GM12864 (cell line): ENCODE results near the gene C1orf210.

Experiments used
- DNase-seq: peaks from one replicate; pipeline ENCODE4 v3.0.0-alpha.2; 2011; ENCODE audit warnings: low read depth
- H3K4me3 ChIP-seq: 2 replicates; pipeline ENCODE4 v1.5.1; 2011; ENCODE audit warnings: mild to moderate bottlenecking, low read depth, low read length, control low read depth
- CTCF ChIP-seq: IDR thresholded peaks from 2 replicates; pipeline ENCODE4 v1.5.1; 2011; ENCODE audit warnings: low read depth, mild to moderate bottlenecking, moderate library complexity, low read length, control low read depth, inconsistent platforms; ENCODE audit errors: missing control alignments

Gene C1orf210

GRCh38 chr1:43316738-43317520 is 31.5 kb upstream of the C1orf210 start:
- peak; percentile 17 for TF ChIP-seq CTCF
- no peak overlapping the region for H3K4me3 ChIP-seq
- DNase-seq: no peak

GRCh38 chr1:43315963-43316737 is 30.8 kb upstream of the C1orf210 start:
- no peak for TF ChIP-seq CTCF
- no peak overlapping the region for H3K4me3 ChIP-seq
- DNase-seq: no peak

DNA sequence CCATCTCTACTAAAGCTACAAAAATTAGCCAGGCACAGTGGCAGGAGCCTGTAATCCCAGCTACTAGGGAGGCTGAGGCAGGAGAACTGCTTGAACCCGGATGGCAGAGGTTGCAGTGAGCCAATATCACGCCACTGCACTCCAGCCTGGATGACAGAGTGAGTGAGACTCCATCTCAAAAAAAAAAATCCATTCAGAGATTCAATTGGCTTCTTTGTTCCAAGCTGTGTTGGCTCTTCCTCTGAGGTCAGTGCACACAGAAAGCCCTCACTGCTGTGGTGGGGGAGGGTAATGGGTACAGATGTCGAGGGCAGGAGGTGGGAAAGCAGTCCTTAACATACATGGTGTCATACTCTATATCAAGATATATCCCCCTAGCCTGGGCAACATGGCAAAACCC is 30.1 kb upstream of the C1orf210 start:
- DNase-seq: no peak
- no peak overlapping the region for H3K4me3 ChIP-seq
- TF ChIP-seq CTCF: no peak

DNA sequence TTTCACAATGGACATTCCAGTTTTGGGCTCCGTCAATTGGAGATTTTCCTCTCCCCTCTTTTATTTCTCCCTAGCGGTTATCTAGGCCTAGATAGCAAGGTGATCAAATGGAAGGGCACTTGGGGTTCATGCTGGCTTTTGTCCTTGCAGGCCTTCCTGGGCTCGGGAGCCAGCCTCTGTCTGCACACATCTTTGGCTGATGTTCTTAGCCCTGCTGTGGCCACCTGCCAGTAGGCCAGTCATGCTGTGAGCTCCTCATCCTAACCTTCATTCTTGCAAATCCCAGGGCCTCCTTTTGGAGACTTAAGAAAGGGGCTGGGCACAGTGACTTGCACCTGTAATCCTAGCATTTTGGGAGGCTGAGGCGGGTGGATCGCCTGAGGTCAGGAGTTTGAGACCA is 28.9 kb upstream of the C1orf210 start:
- no peak overlapping the region for H3K4me3 ChIP-seq
- no peak for DNase-seq
- no peak for TF ChIP-seq CTCF

- no peak for DNase-seq
- H3K4me3 ChIP-seq: no peak overlapping the region
- no peak for TF ChIP-seq CTCF
These were observed 28.4 kb upstream of the C1orf210 start for GRCh38 chr1:43313771-43314170.

- DNase-seq: no peak
- H3K4me3 ChIP-seq: no peak overlapping the region
- TF ChIP-seq CTCF: no peak
These were observed 27.5 kb upstream of the C1orf210 start for GRCh38 chr1:43312663-43313515.
